A673 (cell line): ENCODE data around the gene NAT16. TPM values are rescaled to one million over a fixed set of nuclear protein-coding genes. Genes with fewer than 3 reads are reported as not detected.

Experiments used
- BruUV-seq: library from RNA; stranded (reverse); fragments of 400-500 nt; replicated peaks from 2 replicates; lab custom pipeline; 2021; lab: Mats Ljungman, UMichigan
- CTCF ChIA-PET: fragments of 300-600 bp; sonication (Branson Sonifier 250); formaldehyde crosslinking; loops from one replicate; lab custom pipeline; 2022; ENCODE audit warnings: antibody characterized with exemption; lab: Charles Lee
- POLR2A ChIA-PET: fragments of 300-600 bp; sonication (Branson Sonifier 250); formaldehyde crosslinking; loops from one replicate; lab custom pipeline; 2022; ENCODE audit warnings: antibody characterized with exemption; ENCODE audit not compliant: low non-redundant PET; lab: Charles Lee
- DNase-seq: peaks from one replicate; pipeline ENCODE4 v3.0.0-alpha.2; 2015; ENCODE audit warnings: low spot score
- H3K27ac ChIP-seq: fragments of 200-600 bp; sonication (generic); 2 replicates; pipeline ENCODE4 v1.5.1; 2016; ENCODE audit warnings: mixed run types, low read depth, mild to moderate bottlenecking, mixed read lengths, antibody characterized with exemption, low read length; ENCODE audit not compliant: poor library complexity, severe bottlenecking
- H3K27me3 ChIP-seq: fragments of 200-600 bp; sonication (generic); replicated peaks from 2 replicates; pipeline ENCODE4 v1.6.1; 2017; ENCODE audit warnings: mixed run types, low read depth, mild to moderate bottlenecking, mixed read lengths, antibody characterized with exemption, low read length; ENCODE audit not compliant: insufficient read depth, poor library complexity
- H3K36me3 ChIP-seq: fragments of 200-600 bp; sonication (generic); 2 replicates; pipeline ENCODE4 v1.6.1; 2016; ENCODE audit warnings: mixed run types, mild to moderate bottlenecking, mixed read lengths, antibody characterized with exemption, low read length; ENCODE audit not compliant: insufficient read depth, poor library complexity, severe bottlenecking
- H3K4me1 ChIP-seq: fragments of 200-600 bp; sonication (generic); 2 replicates; pipeline ENCODE4 v1.6.1; 2017; ENCODE audit warnings: mixed run types, mild to moderate bottlenecking, mixed read lengths, antibody characterized with exemption, low read length; ENCODE audit not compliant: insufficient read depth, poor library complexity, severe bottlenecking
- H3K4me3 ChIP-seq: fragments of 200-600 bp; sonication (generic); 2 replicates; pipeline ENCODE4 v1.5.1; 2016; ENCODE audit warnings: low read depth, mixed run types, mild to moderate bottlenecking, mixed read lengths, low read length; ENCODE audit not compliant: poor library complexity, severe bottlenecking
- H3K9me3 ChIP-seq: fragments of 200-600 bp; sonication (generic); 2 replicates; pipeline ENCODE4 v1.6.1; 2016; ENCODE audit warnings: mixed run types, low read depth, mild to moderate bottlenecking, mixed read lengths, antibody characterized with exemption, low read length; ENCODE audit not compliant: poor library complexity, severe bottlenecking
- CTCF ChIP-seq: fragments of 300-800, 200-600 bp; sonication (generic); conservative IDR thresholded peaks from 2 replicates; pipeline ENCODE4 v1.5.1; 2017; ENCODE audit warnings: low read depth, mild to moderate bottlenecking, antibody characterized with exemption, low read length, moderate library complexity, mixed read lengths
- EZH2 ChIP-seq: fragments of 200-600 bp; sonication (generic); IDR thresholded peaks from 2 replicates; pipeline ENCODE4 v1.6.1; 2017; ENCODE audit warnings: borderline replicate concordance, low read depth, mild to moderate bottlenecking, mixed read lengths, antibody characterized with exemption, low read length; ENCODE audit not compliant: poor library complexity, severe bottlenecking
- intact Hi-C: fragments of 100-400 bp; cut with micrococcal nuclease; formaldehyde crosslinking; loops from one replicate; pipeline ENCODE4 v1.10.0; 2022; ENCODE audit not compliant: unreplicated experiment
- total RNA-seq: library from RNA; stranded (reverse); gene quantifications from 2 replicates; pipeline ENCODE4 v1.2.3, GENCODE V29; 2021

Gene NAT16
- total RNA-seq, 1 experiment from 2014 or later, result not detected

GRCh38 chr7:101216001-101216859 lies 36.1 kb upstream of the NAT16 start:
- ChIA-PET CTCF (no interaction called here), POLR2A (no interaction called here)
- TF ChIP-seq EZH2, result no peak
- no peak for TF ChIP-seq CTCF
- no peaks in the 10 kb centered on the region for H3K27me3 ChIP-seq
- peak overlapping the region; percentile 78 for H3K27ac ChIP-seq
- H3K4me3 ChIP-seq, result peak overlapping the region; percentile 68
- intact Hi-C loops, result no loop called here
- no peak for DNase-seq
- TSS peak; percentile 68 for BruUV-seq
- no peaks in the 10 kb centered on the region for H3K9me3 ChIP-seq
- peaks cover 8% of the 10 kb centered on the region for H3K36me3 ChIP-seq
- peaks cover 25% of the 10 kb centered on the region for H3K4me1 ChIP-seq

- no TSS peak for BruUV-seq
- DNase-seq, result no peak
- Histone ChIP-seq H3K36me3 (peaks cover 13% of the 10 kb centered on the region), H3K9me3 (no peaks in the 10 kb centered on the region), H3K4me3 (no peak overlapping the region), H3K27ac (no peak overlapping the region), H3K27me3 (no peaks in the 10 kb centered on the region), H3K4me1 (peaks cover 23% of the 10 kb centered on the region)
- CTCF ChIA-PET, result interaction anchor here (0.6 kb wide), 1 partner anchor 127 kb away, joined by 11 read pairs; no protein-coding TSS in a partner anchor
- POLR2A ChIA-PET, result interaction anchor here (0.6 kb wide), 1 partner anchor 46 kb away, joined by 7 read pairs; no protein-coding TSS in a partner anchor
- no peak for TF ChIP-seq EZH2
- no peak for TF ChIP-seq CTCF
- intact Hi-C loops, result no loop called here
These were observed 31.9 kb upstream of the NAT16 start for GRCh38 chr7:101212014-101212413.

DNA sequence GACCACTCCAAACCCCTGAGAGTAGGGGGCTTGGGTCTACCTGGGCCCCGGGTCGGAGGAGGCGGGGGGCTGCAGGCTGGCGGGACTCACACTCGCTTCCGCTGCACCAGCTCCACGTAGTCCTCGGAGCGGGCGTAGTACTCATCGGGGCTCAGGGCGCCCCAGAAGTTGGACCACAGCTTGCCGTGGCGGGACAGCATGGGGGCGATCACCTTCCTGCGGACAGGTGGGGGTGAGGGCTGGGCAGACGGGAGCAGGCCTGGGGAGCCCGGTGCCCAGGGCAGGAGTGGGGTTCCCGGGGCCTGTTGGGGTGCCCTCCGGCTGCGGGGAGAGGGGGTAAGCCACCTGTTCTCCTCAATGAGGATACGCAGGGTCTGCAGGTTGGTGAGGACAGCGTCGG lies 31.4 kb upstream of the NAT16 start:
- POLR2A ChIA-PET, result interaction anchor here (0.6 kb wide), 1 partner anchor 45 kb away, joined by 7 read pairs; no protein-coding TSS in a partner anchor
- Histone ChIP-seq H3K4me3 (no peak overlapping the region), H3K9me3 (no peaks in the 10 kb centered on the region), H3K27me3 (no peaks in the 10 kb centered on the region), H3K4me1 (peaks cover 18% of the 10 kb centered on the region), H3K36me3 (peaks cover 13% of the 10 kb centered on the region), H3K27ac (no peak overlapping the region)
- CTCF ChIA-PET, result interaction anchor here (0.6 kb wide), 1 partner anchor 127 kb away, joined by 11 read pairs; no protein-coding TSS in a partner anchor
- intact Hi-C loops, result no loop called here
- no peak for TF ChIP-seq EZH2
- TF ChIP-seq CTCF, result no peak
- BruUV-seq, result no TSS peak
- no peak for DNase-seq
